Stimulated activated CD4-positive, alpha-beta T cell treated with anti-CD3 and anti-CD28 coated beads, Interleukin-4, amount 100 ng/mL, for 1 hour (primary cell): ENCODE measurements around the gene RBM12.

Experiments
- DNase-seq: peaks from one replicate; pipeline ENCODE4 v3.0.0-alpha.2; 2020

Gene RBM12

GRCh38 chr20:35653430-35653734, 11.3 kb downstream of the RBM12 start:
- no peak for DNase-seq

- DNase-seq, result no peak
Observed at GRCh38 chr20:35652641-35653429, 11.9 kb downstream of the RBM12 start.

DNA sequence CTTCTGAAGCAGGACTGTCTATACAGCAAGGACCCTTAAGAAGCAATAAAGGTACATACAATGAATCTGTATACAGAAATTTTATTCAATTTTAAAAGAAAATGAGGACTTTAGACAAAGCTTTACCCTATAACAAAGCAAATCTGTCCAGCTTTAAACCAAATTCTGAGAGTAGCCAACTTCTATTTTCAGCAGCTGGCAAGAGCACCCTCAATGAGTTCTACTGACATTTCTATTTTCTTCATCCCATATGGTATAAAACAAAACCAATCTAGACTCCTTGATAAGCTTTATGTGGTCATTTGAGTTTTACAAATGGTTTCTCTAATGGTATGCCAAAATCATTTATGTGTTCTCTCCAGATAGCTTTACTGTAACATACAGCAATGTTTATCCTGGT, 12.7 kb downstream of the RBM12 start:
- DNase-seq, result no peak

- DNase-seq, result no peak
Observed at GRCh38 chr20:35650632-35651031, 14.1 kb downstream of the RBM12 start.

DNA sequence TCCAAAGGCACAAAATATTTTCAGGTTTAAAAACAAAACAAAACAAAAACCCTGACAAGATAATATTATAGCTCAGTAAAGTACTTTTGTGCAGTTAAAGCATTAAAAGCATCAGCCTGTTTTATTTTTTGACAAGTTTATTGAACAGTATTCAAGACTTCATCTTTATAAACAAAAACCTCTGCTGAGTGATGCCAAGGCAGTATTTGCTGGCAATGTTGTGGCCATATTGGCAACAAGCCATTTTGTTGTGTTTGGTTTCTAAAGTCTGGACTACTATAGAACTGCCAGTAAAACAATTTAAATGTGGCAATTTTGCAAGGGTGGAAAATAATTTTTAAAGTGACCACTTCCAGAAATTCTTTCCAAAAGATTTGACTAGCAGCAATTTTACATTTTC, 15.9 kb downstream of the RBM12 start:
- no peak for DNase-seq

DNA sequence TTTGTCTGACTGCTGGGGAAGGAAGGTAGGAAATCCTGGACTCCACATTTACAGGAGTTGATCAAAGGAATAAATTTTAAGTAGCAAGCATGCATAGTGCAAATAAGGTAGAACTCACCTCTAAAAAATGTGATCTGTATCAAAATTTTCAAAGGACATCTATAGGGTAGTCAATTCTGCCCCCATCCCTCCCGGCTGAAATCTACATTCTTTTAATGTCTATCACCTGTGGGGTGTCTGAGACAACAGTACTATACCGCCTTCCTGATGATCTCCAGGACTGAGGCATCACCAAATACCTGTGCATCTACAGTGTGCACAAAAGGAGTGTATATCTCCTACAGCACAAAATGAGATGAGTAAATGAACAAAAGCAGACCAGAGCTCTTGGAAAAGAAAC, 19.9 kb downstream of the RBM12 start:
- no peak for DNase-seq

DNA sequence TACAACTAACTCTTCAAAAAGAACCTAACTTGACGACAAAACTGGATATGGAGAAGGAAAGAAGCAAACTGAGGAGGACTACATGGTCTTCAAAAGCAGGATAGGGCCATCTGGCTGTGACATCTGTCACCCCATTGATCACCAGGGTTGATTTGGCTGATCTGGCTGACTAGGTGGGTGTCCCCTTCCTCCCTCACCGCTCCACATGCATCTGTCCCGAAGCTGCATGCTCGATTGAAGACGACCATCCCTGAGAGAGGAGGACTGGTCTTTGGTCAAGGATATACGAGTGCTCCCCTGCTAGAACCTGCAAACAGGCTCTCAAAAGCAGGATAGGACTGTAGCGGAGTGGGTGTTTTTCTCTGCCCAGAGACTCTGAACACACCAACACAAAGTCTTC, 21.7 kb downstream of the RBM12 start:
- DNase-seq, result no peak

DNA sequence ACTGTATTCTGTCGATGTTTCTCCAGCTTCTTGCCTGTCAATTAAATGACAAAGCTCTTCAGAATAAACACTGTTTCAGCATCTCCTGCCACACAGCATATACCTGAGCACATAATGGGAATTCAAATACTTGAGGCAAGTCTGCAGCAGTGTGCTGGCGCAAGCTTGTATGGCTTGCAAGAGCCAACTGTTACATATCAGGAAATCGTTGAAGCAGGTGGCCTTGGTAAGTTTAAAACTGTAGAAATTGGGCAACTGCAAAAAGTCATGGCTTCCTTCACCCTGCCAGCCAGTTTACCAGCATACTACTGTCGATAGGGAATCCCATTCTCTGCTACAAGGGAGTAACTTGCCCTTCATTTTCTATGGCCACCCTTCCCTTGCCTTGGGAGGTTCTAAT, 23.0 kb downstream of the RBM12 start:
- no peak for DNase-seq

DNA sequence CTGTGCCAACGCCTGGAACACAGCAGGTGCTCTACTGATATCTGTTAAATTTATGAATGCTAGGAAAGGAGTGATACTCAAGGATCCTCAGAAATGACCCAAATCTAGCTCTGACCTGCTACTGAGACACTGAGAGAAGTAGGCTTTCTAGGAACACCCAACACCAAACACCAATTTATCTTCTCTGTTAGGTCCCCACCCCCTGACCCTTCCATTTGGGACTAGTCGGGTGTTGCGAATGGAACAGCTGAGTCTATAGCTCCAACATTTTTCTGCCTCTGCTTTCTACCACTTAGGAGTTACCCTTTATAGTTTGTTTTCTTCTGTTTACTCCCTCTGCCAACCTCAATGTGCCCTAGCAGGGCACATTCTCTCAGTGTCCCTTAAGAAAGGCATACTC, 24.0 kb downstream of the RBM12 start:
- DNase-seq, result no peak

GRCh38 chr20:35638751-35639150, 25.9 kb downstream of the RBM12 start:
- no peak for DNase-seq

- DNase-seq, result no peak
Observed at GRCh38 chr20:35637276-35637675, 27.4 kb downstream of the RBM12 start.

GRCh38 chr20:35636095-35636494, 28.6 kb downstream of the RBM12 start:
- no peak for DNase-seq

DNA sequence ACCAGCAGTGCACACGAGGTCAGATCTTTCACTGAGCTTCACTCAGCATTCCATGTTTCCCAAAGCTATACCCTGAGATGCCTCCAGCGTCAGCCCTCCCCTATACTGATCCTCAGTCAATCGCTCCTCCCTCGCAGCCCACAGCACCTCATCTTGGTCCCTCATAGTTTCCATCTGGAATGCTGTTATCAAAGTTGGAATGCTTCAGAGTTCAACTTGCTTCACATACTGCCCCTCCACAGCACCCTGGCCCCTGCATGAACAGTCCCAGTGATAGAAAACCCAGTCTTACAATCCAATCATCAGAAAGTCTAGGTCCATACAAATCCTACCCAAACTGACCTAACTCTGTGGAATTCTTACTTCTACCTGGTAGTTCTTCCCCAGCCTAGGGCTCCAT, 29.0 kb downstream of the RBM12 start:
- DNase-seq, result no peak

GRCh38 chr20:35632539-35633115, 32.1 kb downstream of the RBM12 start:
- no peak for DNase-seq

GRCh38 chr20:35630636-35631035, 34.1 kb downstream of the RBM12 start:
- no peak for DNase-seq

GRCh38 chr20:35629427-35630145, 35.1 kb downstream of the RBM12 start:
- no peak for DNase-seq

- no peak for DNase-seq
Observed at GRCh38 chr20:35627121-35627520, 37.6 kb downstream of the RBM12 start.

DNA sequence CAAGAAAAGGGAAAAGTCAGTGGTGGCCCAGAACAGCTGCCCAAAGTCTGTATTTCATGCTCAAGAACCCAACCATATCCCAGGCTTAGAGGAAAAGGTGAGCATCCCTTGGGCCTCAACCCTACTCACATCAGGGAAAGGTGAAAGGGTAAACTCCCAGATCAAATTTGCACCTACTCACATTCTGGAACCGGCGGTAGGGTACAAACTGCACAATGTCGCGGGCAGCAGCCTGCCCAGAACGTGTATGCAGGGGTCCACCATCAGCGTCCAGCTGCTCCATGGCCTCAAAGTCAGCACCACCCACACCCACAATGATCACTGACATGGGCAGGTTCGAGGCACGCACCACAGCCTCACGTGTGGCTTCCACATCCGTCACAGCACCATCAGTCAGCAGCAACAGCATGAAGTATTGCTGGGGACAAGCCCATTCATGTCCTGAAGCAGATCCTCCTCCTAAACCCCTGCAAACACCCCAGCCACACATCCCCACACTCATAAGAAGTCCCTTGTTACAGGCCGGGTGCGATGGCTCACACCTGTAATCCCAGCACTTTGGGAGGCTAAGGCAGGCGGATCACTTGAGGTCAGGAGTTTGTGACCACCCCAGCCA, 38.2 kb downstream of the RBM12 start:
- no peak for DNase-seq

DNA sequence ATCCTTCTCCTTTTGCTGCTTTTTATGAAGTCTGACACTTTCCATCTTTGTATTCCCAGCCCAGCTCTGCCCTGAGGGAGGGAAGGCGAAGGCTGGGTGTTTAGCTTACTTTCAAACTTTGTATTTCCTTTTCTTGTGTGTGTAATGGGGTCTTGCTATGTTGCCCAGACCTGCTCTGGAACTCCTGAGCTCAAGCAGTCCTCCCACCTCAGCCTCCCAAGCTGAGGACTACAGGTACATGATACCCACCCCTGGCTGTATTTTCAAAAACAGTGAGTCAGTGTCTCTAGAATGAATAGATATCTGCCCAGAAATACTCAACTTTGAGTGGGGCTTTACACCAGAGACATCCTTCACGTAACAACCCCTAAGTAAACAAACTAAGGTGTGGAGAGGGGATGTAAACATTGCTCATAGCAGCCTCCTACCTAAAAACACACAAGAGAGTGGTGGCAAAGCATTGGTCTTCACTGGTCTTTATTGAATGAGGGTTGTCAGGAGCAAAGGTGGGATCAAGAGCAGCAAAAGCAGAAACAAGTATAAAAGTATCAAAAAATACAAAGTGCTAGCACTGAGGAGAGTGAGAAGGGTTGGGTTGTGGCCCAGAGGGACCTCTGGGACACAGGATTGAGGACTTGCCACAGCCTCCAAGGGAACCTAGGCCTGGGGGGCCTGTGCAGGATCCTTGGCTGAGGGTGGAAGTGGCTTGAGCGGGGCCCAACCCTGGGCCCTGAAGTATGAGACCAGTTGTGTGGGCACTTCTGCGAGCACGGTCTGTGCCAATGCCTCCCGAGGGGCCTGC, 38.9 kb downstream of the RBM12 start:
- DNase-seq, result no peak

GRCh38 chr20:35621560-35621946, 43.1 kb downstream of the RBM12 start:
- DNase-seq, result no peak

DNA sequence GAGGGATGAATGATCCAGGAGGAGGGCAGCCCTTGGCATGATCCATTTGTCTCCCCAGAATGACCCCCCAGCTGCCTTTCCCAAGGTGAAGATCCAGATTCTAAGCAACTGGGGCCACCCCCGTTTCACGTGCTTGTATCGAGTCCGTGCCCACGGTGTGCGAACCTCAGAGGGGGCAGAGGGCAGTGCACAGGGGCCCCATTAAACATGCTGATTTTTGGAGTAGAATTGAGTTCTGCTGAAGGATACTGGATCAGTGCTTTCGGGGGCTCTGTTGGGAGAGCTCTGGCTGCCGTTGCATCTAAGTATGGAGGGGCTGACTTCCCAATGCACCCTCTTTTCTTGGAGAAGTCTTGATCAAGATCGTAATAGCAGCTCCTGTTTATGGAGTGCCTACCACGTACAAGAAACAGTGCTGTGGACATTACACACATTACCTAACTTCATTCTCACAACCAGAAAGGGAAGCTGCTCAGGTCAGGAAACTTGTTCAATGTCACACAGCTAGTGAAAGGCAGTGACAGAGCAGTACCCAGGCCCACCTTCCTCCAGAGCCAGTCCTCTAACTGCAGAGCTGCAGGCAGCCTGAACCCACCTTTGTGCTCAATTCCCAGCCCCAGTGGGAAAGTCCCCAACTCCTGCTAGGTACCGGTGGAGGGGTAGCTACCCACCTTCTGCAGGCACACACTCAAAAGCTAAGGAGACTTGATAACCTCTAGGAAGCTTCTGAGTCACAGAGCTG, 43.7 kb downstream of the RBM12 start:
- DNase-seq, result no peak
